Right ventricle myocardium inferior (tissue), 1 donor: ENCODE data around the gene SACM1L. TPM values are rescaled to one million over a fixed set of nuclear protein-coding genes. Genes with fewer than 3 reads are reported as not detected.
A peak's percentile ranks its signal among the peaks of the same experiment; 100 is the strongest.
"Not testable (repeated sequence)": the region's sequence is repeated elsewhere in the genome, so short reads cannot be mapped to it uniquely, and the experiment has no call there.

Source experiments
- ATAC-seq: fragments of 200-7000 bp; cut with Tn5 transposase; one replicate; pipeline ENCODE4 v1.9.1; 2020; ENCODE audit warnings: mild to moderate bottlenecking, moderate library complexity
- DNase-seq: peaks from one replicate; pipeline ENCODE4 v3.0.0; 2021; ENCODE audit errors: missing footprints
- intact Hi-C: fragments of 100-400 bp; cut with DNase I; formaldehyde crosslinking; loops from one replicate; pipeline ENCODE4 v1.11.0; 2022
- total RNA-seq: library from RNA; stranded (reverse); fragmentation: NEBNext Ultra II Directional; extraction: Animal tissue kit (Norgen Biotek cat#: 25700); gene quantifications from one replicate; pipeline ENCODE4 v1.2.1, GENCODE V29; 2021
- donor health status: DM: no; HTN: yes; CAD: no; lungs with severe emphysema.

SACM1L gene
- total RNA-seq, 1 donor from 2014 or later, result 26.3 TPM

DNA sequence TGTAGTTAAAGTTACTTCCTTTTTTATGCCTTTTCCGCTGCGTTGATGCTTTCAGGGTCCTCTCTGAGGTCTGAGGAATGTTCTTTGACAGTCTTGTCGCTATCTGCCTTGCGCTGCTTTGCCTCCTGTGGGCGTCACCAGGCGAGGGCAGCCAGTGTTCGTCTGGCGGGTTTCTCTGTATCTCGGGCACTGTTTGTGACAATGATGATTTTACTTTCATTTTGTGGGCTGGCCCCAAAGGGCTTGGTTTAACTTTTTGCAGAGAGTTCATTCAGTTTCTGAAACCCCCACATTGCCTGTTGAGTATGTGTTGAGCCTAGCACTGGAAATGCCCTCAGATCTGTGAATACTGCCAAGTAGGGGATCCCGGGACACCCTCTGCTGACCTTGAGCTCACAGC is 24.6 kb upstream of the SACM1L start:
- ATAC-seq, result peak; percentile 41
- intact Hi-C loops, result no loop called here
- no peak for DNase-seq

DNA sequence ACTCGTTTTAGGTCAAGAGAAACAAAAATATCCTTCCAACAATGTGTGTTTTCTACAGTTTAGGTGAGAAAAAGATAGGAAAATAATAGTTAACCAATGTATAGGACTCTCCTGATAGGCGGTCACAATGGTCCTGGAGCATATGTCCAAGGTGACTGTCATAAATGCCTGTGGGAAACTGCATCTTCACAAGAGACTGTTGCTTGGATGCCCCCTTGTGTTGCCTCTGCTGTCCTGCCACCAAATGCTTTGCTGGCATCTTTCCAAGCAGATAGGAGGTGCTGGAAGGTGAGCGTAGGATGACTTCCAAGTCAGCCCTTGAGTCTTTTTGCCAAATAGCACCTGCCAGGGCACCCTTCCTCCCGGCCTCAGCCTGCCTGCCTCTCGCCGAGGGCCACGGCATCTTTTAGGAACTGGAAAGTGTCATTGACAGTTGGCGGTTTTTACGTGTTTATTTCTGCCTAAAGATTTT is 24.1 kb upstream of the SACM1L start:
- intact Hi-C loops, result no loop called here
- ATAC-seq (peak; percentile 51), DNase-seq (no peak)

- intact Hi-C loops, result no loop called here
- DNase-seq (peak; percentile 85), ATAC-seq (peak; percentile 21)
Measured at GRCh38 chr3:45666757-45667431, 22.3 kb upstream of the SACM1L start.

DNA sequence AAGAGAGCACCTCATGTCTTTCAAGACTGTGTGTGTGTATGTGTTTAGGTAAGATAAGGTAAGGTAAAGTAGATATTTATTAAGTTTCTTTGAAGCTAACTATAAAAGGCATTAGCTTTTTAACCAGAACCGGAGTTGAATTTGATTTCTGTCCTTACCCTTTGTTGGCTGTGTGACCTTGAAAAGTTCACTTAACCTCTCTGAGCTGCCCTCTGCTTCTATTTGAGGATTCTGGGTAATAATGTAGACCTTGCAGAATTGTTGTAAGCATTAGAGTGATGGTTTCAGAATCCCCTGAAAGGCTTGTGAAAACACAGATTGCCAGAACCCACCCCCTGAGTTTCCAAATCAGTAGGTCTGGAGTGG is 21.6 kb upstream of the SACM1L start:
- intact Hi-C loops, result no loop called here
- ATAC-seq (no peak), DNase-seq (no peak)

DNA sequence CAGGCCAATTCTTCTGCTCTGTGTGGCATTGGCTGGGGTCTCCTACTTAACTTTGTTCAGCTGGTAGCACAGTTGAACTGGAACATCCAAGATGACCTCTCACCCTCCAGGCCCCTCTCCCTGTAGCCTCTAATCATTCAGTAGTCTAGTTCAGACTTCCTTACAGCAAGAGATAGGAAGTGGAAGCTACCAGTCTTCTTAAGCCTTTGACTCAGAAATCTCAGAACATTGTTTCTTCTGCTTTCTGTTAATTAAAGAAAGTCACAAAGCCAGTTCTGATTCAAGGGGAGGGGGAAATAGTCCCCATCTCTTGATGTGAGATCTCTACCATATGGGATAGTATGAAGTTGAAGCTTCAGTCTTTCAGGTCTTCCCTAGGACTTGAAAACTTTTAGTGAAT is 18.8 kb upstream of the SACM1L start:
- intact Hi-C loops, result no loop called here
- DNase-seq (no peak), ATAC-seq (no peak)

DNA sequence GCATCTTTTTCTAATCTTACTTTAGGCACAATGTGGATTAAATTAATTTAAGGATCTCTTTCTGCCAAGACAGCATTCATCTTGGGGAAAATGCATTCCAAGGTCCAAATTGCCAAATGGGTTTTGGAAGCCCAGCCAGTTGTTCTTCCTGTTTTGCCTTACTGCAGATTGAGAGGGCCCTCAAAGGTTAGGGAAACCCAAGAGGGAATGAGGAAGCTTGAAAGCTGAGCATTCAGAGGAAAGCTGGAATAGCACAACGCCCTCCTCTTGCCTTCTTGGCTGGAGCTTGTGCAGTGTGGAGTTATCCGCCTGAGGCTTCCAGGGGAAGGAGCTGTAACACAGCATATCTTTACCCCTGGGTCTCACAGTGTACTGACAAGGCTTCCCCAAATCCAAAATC is 18.2 kb upstream of the SACM1L start:
- ATAC-seq, result peak; percentile 84
- intact Hi-C loops, result no loop called here
- DNase-seq, result no peak

- intact Hi-C loops, result no loop called here
- ATAC-seq (no peak), DNase-seq (no peak)
Measured at GRCh38 chr3:45673273-45673672, 15.9 kb upstream of the SACM1L start.

DNA sequence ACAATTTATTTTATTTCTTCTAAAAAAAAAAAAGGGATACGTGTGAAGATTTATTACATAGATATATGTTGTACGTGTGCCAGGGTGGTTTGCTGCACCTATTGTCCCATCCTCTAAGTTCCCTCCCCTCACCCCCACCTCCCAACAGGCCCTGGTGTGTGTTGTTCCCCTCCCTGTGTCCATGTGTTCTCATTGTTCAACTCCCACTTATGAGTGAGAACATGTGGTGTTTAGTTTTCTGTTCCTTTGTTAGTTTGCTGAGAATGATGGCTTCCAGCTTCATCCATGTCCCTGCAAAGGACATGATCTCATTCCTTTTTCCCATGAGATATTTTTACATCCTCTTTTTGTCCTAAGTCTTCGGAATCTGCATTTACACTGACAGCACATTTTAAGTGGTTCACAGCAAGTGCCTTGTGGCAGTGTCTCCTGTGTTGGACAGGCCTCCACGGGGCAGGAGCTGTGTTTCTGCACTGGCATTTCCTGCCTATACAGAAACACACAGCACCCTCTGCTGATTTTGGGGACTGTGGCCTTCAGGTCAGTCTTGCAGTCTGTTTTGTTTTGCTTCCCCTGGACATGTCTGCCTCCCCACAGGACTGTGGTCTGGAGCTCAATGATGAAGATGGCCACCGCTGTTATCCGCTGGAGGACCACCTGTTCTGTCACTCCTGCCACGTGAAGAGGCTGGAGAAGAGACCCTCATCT is 12.7 kb upstream of the SACM1L start:
- DNase-seq, result no peak
- intact Hi-C loops, result no loop called here
- ATAC-seq, result peak; percentile 35

- intact Hi-C loops, result no loop called here
- DNase-seq, result no peak
- ATAC-seq, result peak; percentile 56
Measured at GRCh38 chr3:45677033-45677446, 12.2 kb upstream of the SACM1L start.

- DNase-seq (no peak), ATAC-seq (no peak)
- intact Hi-C loops, result no loop called here
Measured at GRCh38 chr3:45677841-45678240, 11.4 kb upstream of the SACM1L start.

GRCh38 chr3:45679805-45680204 is 9.4 kb upstream of the SACM1L start:
- intact Hi-C loops, result no loop called here
- peak; percentile 37 for ATAC-seq
- no peak for DNase-seq

DNA sequence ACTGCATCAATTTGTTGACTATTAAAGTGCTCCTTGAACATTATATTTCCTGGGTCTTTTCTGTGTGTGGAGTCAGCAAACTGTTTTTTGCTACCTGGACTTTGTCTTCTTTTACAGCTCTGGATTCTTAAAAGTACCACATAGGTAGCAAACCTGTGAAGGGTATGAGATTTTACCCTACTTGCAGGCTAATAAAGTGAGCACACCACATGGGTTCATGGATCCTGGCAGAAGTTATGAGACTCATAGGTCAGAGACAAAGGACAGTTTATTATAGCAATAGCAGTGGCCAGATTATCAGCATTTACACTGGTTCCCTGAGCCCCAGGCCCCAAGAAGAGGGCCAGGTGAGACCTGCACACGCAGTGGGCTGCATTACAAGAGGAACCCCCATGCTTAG is 8.0 kb upstream of the SACM1L start:
- ATAC-seq, result no peak
- intact Hi-C loops, result no loop called here
- DNase-seq, result no peak

GRCh38 chr3:45681846-45682245 is 7.3 kb upstream of the SACM1L start:
- intact Hi-C loops, result no loop called here
- ATAC-seq (no peak), DNase-seq (no peak)

GRCh38 chr3:45682311-45682710 is 6.9 kb upstream of the SACM1L start:
- no peak for ATAC-seq
- intact Hi-C loops, result no loop called here

DNA sequence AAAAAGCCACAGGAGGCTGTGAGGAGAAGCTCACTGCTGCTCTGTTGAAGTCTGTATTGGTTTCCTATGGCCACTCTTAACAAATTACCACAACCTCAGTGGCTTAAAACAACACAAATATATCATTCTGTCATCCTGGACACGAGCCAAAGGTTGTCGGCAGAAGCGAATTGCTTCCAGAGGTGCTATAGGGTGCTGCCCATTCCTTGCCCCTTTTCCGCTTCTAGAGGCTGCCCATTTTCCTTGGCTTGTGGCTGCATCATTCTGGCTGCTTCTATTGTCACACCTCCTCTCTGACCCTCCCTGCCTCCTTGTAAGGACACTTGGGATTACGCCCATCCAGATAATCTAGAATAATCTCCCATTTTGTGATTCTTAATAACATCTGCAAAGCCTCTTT is 6.4 kb upstream of the SACM1L start:
- DNase-seq, result no peak
- ATAC-seq, result no peak
- intact Hi-C loops, result no loop called here

More at GRCh38 chr3:45682311-45682710, 6.9 kb upstream of the SACM1L start:
- no peak for DNase-seq

- ATAC-seq (no peak), DNase-seq (no peak)
- intact Hi-C loops, result no loop called here
Measured at GRCh38 chr3:45683417-45684326, 5.5 kb upstream of the SACM1L start.

DNA sequence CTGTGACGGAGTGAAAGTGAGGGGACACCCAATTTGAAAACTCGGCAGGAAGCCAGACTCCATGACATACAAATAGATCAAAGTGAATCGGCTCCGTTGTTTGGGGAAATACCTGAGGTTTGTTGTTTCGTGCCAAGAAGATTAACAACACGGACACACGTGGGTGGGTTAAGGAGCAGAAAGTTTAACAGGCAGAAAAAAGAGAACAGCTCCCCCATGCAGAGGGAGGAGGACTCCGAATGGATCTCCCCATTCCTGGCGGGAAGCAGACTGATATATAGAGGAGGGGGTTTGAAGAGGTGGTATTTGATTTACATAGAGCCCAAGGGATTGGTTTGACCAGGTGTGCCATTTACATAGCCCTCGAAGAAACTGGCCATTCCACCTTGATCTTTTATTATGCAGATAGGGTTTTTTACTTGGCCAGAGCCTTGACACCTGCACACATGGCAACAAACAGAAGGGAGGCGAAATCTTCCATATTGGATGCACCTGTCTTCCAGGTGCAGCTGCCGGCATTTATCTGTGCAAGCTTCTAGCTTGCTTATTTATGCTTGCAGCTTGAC is 4.8 kb upstream of the SACM1L start:
- intact Hi-C loops, result no loop called here
- ATAC-seq, result no peak
- no peak for DNase-seq

DNA sequence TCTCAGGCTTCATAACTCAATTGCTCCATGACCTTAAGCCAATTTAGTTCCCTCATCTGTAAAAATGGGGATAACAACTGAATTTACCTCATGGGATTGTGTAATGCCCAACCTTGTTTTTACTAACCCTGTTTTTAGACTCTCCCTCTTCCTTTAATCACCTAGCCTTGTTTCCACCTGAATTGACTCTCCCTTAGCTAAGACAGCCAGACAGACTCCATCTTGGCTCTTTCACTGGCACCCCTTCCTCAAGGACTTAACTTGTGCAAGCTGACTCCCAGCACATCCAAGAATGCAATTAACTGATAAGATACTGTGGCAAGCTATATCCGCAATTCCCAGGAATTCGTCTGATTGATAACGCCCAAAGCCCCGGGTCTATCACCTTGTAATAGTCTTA is 3.5 kb upstream of the SACM1L start:
- DNase-seq, ATAC-seq, intact Hi-C loops: not testable (repeated sequence)

DNA sequence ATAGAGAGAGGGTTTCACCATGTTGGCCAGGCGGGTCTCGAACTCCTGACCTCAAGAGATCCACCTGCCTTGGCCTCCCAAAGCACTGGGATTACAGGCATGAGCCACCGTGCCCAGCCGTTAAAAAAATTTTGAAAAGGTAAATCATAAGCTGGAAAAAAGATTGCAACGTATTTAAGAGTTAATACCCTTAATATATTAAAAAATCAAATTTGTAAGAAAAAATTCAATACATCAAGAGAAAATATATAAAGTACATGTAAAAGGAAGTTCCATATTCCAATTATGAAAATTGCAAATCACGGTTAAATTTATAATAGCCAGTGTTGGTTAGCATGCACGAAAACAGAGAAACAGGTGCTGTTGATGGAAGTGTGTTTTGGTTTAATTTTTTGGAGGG is 2.3 kb upstream of the SACM1L start:
- no peak for ATAC-seq
- intact Hi-C loops, result no loop called here
- no peak for DNase-seq
